ENCODE results near the gene RTBDN.

Gene RTBDN

GRCh38 chr19:12778017-12778904 is 56.1 kb downstream of the RTBDN start:
- peak; percentile 61 for DNase-seq

GRCh38 chr19:12777217-12778016 is 57.0 kb downstream of the RTBDN start:
- DNase-seq, result peak; percentile 88
